ENCODE measurements around the gene HPX.

DNA sequence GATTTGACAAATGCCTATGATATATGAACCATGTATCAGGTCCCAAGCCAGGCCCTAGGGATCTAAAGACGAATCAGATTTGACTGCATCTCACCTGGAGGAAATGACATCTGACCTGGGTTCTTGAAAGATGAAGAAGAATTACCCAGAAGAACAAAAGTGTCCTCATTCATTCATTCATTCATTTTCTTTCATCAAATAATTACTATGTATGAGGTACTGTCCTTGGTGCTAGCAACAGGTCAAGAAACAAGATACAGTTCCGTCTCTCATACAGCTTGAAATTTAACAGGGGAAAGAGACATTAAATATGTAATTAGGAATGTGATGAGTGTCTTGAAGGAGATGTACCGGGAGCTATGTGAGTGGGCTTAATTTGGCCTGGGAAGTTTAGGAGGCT, 20.1 kb downstream of the HPX start:
- no peak for TF ChIP-seq POLR2A (IDR thresholded peaks at IDR 0.05)
- TF ChIP-seq, protein P1, sequence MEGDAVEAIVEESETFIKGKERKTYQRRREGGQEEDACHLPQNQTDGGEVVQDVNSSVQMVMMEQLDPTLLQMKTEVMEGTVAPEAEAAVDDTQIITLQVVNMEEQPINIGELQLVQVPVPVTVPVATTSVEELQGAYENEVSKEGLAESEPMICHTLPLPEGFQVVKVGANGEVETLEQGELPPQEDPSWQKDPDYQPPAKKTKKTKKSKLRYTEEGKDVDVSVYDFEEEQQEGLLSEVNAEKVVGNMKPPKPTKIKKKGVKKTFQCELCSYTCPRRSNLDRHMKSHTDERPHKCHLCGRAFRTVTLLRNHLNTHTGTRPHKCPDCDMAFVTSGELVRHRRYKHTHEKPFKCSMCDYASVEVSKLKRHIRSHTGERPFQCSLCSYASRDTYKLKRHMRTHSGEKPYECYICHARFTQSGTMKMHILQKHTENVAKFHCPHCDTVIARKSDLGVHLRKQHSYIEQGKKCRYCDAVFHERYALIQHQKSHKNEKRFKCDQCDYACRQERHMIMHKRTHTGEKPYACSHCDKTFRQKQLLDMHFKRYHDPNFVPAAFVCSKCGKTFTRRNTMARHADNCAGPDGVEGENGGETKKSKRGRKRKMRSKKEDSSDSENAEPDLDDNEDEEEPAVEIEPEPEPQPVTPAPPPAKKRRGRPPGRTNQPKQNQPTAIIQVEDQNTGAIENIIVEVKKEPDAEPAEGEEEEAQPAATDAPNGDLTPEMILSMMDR (IDR thresholded peaks at IDR 0.05) = no peak

Measured in thyroid gland (tissue), 4 donors.